ENCODE results near the gene RGMB.

Gene RGMB

DNA sequence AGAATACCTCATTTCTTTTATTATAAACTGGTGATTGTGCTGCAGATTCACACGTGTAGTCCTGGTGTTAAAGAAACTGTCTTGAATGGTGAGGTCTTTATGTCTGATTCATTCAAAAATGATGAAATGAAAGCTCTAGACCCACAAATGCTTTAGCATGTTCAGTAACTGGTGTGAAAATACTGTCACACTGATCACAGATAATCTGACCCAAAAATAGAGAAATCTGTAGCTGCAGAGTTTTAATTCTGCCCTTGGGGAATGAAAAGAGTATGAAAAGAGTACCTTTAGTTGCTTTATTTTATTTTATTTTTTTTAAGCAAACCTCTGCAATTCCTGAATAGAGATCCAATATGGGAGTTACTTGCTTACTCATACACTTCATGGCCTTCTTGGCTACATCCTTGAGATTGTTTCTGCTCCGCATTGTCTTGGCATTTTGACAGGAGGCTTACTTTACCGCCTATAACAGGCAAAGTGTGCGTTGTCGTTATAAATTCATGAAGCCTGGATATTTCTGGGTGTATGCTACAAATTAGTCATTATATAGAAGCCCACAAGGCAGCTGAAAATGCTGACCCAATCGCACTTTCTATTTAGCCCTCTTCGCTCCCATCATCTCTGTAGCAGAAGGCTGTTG is 2.7 kb downstream of the RGMB start:
- Histone ChIP-seq H3K9ac (ENCODE audit: low read length) (no peak overlapping the region), H4K8ac (ENCODE audit: low read depth, low read length) (no peak overlapping the region), H2BK12ac (ENCODE audit: low read length) (no peak overlapping the region), H3K18ac (ENCODE audit: low read length) (no peak overlapping the region), H3K79me1 (ENCODE audit: low read length) (peaks cover 10% of the 10 kb centered on the region), H3K14ac (ENCODE audit: low read length) (no peak overlapping the region), H3K27ac (ENCODE audit: low read depth, low read length) (no peak overlapping the region), H3K36me3 (ENCODE audit: control insufficient read depth in 1 of 2, insufficient read depth in 2 of 2, low read length in 2 of 2) (peaks cover 4 to 5% of the 10 kb centered on the region in 2 experiments), H2BK120ac (ENCODE audit: insufficient read depth, low read length, poor library complexity) (no peak overlapping the region), H3K4me3 (ENCODE audit: low read depth, low read length) (no peak overlapping the region), H3K9me3 (ENCODE audit: insufficient read depth, low read depth, low read length) (no peaks in the 10 kb centered on the region), H3K4me2 (ENCODE audit: low read length) (no peak overlapping the region), H3K79me2 (ENCODE audit: control insufficient read depth, insufficient read depth, low read length, poor library complexity) (peaks cover 8% of the 10 kb centered on the region), H3K4me1 (ENCODE audit: control insufficient read depth in 1 of 2, insufficient read depth in 2 of 2, low read length in 2 of 2) (no peaks in the 10 kb centered on the region), H2AK5ac (ENCODE audit: low read length) (no peak overlapping the region), H2AFZ (ENCODE audit: insufficient read depth, low read length, poor library complexity) (no peak overlapping the region), H4K91ac (ENCODE audit: low read depth, low read length) (no peak overlapping the region), H3K4ac (ENCODE audit: low read depth, low read length) (peak overlapping the region; percentile 79), H3K23ac (ENCODE audit: low read length) (no peak overlapping the region), H2BK5ac (ENCODE audit: low read depth, low read length, poor library complexity) (no peak overlapping the region), H4K12ac (ENCODE audit: low read depth, low read length) (no peak overlapping the region), H3K27me3 (ENCODE audit: insufficient read depth, low read length) (no peaks in the 10 kb centered on the region)
- peak in 1 of 2 donors; percentile 2 for DNase-seq
- no CpG with 5 or more reads among the region's 7 CpGs for WGBS (ENCODE audit: extremely low coverage, insufficient coverage, insufficient read length)

- Histone ChIP-seq H3K4ac (ENCODE audit: low read depth, low read length) (no peak overlapping the region), H3K27me3 (ENCODE audit: insufficient read depth, low read length) (no peaks in the 10 kb centered on the region), H2BK120ac (ENCODE audit: insufficient read depth, low read length, poor library complexity) (no peak overlapping the region), H4K91ac (ENCODE audit: low read depth, low read length) (no peak overlapping the region), H3K4me1 (ENCODE audit: control insufficient read depth in 1 of 2, insufficient read depth in 2 of 2, low read length in 2 of 2) (no peaks in the 10 kb centered on the region), H2BK5ac (ENCODE audit: low read depth, low read length, poor library complexity) (no peak overlapping the region), H4K12ac (ENCODE audit: low read depth, low read length) (no peak overlapping the region), H2BK12ac (ENCODE audit: low read length) (no peak overlapping the region), H3K4me3 (ENCODE audit: low read depth, low read length) (no peak overlapping the region), H3K9me3 (ENCODE audit: insufficient read depth, low read depth, low read length) (no peaks in the 10 kb centered on the region), H3K14ac (ENCODE audit: low read length) (no peak overlapping the region), H3K9ac (ENCODE audit: low read length) (no peak overlapping the region), H3K23ac (ENCODE audit: low read length) (no peak overlapping the region), H3K27ac (ENCODE audit: low read depth, low read length) (no peak overlapping the region), H2AK5ac (ENCODE audit: low read length) (no peak overlapping the region), H3K4me2 (ENCODE audit: low read length) (no peak overlapping the region), H3K79me1 (ENCODE audit: low read length) (peaks cover 10% of the 10 kb centered on the region), H2AFZ (ENCODE audit: insufficient read depth, low read length, poor library complexity) (no peak overlapping the region), H3K79me2 (ENCODE audit: control insufficient read depth, insufficient read depth, low read length, poor library complexity) (peaks cover 8% of the 10 kb centered on the region), H3K18ac (ENCODE audit: low read length) (no peak overlapping the region), H3K36me3 (ENCODE audit: control insufficient read depth in 1 of 2, insufficient read depth in 2 of 2, low read length in 2 of 2) (peaks cover 4 to 5% of the 10 kb centered on the region in 2 experiments), H4K8ac (ENCODE audit: low read depth, low read length) (no peak overlapping the region)
- no CpG with 5 or more reads among the region's 4 CpGs for WGBS (ENCODE audit: extremely low coverage, insufficient coverage, insufficient read length)
- DNase-seq, result no peak
These were observed 3.8 kb downstream of the RGMB start for GRCh38 chr5:98777295-98777694.

DNA sequence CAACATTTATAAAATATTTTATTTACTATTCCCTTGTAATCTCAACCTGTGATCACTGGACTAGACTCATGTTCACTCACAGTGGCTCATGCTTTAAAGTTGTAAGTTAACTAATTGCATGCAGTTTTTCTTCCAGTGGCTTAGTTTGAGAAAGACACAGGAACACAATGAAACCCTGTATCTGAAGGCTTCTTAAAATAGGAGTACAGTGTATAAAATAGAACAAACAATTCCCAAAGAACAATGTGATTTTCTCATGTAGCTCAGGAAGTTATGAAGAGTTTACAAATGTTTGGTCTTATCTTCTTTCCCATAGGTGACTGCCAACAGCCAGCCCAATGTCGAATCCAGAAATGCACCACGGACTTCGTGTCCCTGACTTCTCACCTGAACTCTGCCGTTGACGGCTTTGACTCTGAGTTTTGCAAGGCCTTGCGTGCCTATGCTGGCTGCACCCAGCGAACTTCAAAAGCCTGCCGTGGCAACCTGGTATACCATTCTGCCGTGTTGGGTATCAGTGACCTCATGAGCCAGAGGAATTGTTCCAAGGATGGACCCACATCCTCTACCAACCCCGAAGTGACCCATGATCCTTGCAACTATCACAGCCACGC is 5.9 kb downstream of the RGMB start:
- Histone ChIP-seq H3K4me2 (ENCODE audit: low read length) (no peak overlapping the region), H3K23ac (ENCODE audit: low read length) (no peak overlapping the region), H3K27me3 (ENCODE audit: insufficient read depth, low read length) (no peaks in the 10 kb centered on the region), H3K79me2 (ENCODE audit: control insufficient read depth, insufficient read depth, low read length, poor library complexity) (peaks cover 3% of the 10 kb centered on the region), H3K14ac (ENCODE audit: low read length) (no peak overlapping the region), H2BK12ac (ENCODE audit: low read length) (peak overlapping the region; percentile 22), H3K36me3 (ENCODE audit: control insufficient read depth in 1 of 2, insufficient read depth in 2 of 2, low read length in 2 of 2) (peaks cover 5 to 8% of the 10 kb centered on the region in 2 experiments), H3K4me1 (ENCODE audit: control insufficient read depth in 1 of 2, insufficient read depth in 2 of 2, low read length in 2 of 2) (no peaks in the 10 kb centered on the region), H3K4ac (ENCODE audit: low read depth, low read length) (peak overlapping the region; percentile 55), H3K27ac (ENCODE audit: low read depth, low read length) (no peak overlapping the region), H3K9me3 (ENCODE audit: insufficient read depth, low read depth, low read length) (no peaks in the 10 kb centered on the region), H4K91ac (ENCODE audit: low read depth, low read length) (no peak overlapping the region), H3K79me1 (ENCODE audit: low read length) (no peaks in the 10 kb centered on the region), H3K4me3 (ENCODE audit: low read depth, low read length) (no peak overlapping the region), H2AK5ac (ENCODE audit: low read length) (no peak overlapping the region), H2AFZ (ENCODE audit: insufficient read depth, low read length, poor library complexity) (no peak overlapping the region), H4K8ac (ENCODE audit: low read depth, low read length) (no peak overlapping the region), H4K12ac (ENCODE audit: low read depth, low read length) (no peak overlapping the region), H3K18ac (ENCODE audit: low read length) (peak overlapping the region; percentile 59), H2BK120ac (ENCODE audit: insufficient read depth, low read length, poor library complexity) (no peak overlapping the region), H2BK5ac (ENCODE audit: low read depth, low read length, poor library complexity) (no peak overlapping the region), H3K9ac (ENCODE audit: low read length) (no peak overlapping the region)
- no peak for DNase-seq
- no CpG with 5 or more reads among the region's 11 CpGs for WGBS (ENCODE audit: extremely low coverage, insufficient coverage, insufficient read length)

DNA sequence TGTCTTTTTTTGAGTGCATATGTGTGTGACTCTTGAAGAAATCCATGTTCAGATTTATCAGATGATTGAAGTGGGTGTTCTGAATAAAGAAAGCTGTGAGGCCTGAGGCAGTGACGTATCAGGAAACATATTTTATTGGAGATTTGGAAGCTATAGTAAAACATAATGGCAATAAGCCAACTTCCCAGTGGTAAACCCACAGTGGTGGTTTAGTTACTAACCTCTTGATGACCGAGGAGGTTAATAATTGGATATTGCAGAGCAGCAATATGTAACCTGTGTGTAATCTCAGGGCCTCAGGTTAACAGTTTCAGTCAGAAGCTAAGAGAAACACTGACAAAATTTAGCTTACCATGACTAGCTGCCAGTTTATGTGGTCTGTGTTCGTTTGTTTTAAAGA is 6.9 kb downstream of the RGMB start:
- Histone ChIP-seq H3K4ac (ENCODE audit: low read depth, low read length) (no peak overlapping the region), H3K4me1 (ENCODE audit: control insufficient read depth in 1 of 2, insufficient read depth in 2 of 2, low read length in 2 of 2) (no peaks in the 10 kb centered on the region), H3K23ac (ENCODE audit: low read length) (no peak overlapping the region), H2AK5ac (ENCODE audit: low read length) (no peak overlapping the region), H4K91ac (ENCODE audit: low read depth, low read length) (no peak overlapping the region), H3K9ac (ENCODE audit: low read length) (no peak overlapping the region), H3K14ac (ENCODE audit: low read length) (no peak overlapping the region), H3K9me3 (ENCODE audit: insufficient read depth, low read depth, low read length) (no peaks in the 10 kb centered on the region), H3K36me3 (ENCODE audit: control insufficient read depth in 1 of 2, insufficient read depth in 2 of 2, low read length in 2 of 2) (peaks cover 5 to 8% of the 10 kb centered on the region in 2 experiments), H3K18ac (ENCODE audit: low read length) (no peak overlapping the region), H3K27me3 (ENCODE audit: insufficient read depth, low read length) (no peaks in the 10 kb centered on the region), H2BK12ac (ENCODE audit: low read length) (no peak overlapping the region), H3K79me2 (ENCODE audit: control insufficient read depth, insufficient read depth, low read length, poor library complexity) (peaks cover 3% of the 10 kb centered on the region), H3K27ac (ENCODE audit: low read depth, low read length) (no peak overlapping the region), H2BK120ac (ENCODE audit: insufficient read depth, low read length, poor library complexity) (no peak overlapping the region), H3K4me2 (ENCODE audit: low read length) (no peak overlapping the region), H3K4me3 (ENCODE audit: low read depth, low read length) (no peak overlapping the region), H2BK5ac (ENCODE audit: low read depth, low read length, poor library complexity) (no peak overlapping the region), H4K12ac (ENCODE audit: low read depth, low read length) (no peak overlapping the region), H4K8ac (ENCODE audit: low read depth, low read length) (no peak overlapping the region), H2AFZ (ENCODE audit: insufficient read depth, low read length, poor library complexity) (no peak overlapping the region), H3K79me1 (ENCODE audit: low read length) (no peaks in the 10 kb centered on the region)
- WGBS (ENCODE audit: extremely low coverage, insufficient coverage, insufficient read length), result no CpG with 5 or more reads among the region's 3 CpGs
- no peak for DNase-seq

Data from trophoblast cell (in vitro differentiated cells and primary cell).